DND-41 (cell line): ENCODE measurements around the gene U2AF2.

Source experiments
- ATAC-seq: fragments of 200-7000 bp; cut with Tn5 transposase; 3 replicates; pipeline ENCODE4 v1.9.1; 2021; ENCODE audit warnings: low read depth; ENCODE audit not compliant: insufficient read depth
- DNase-seq: peaks from one replicate; pipeline ENCODE4 v3.0.0-alpha.2; 2020
- H2AFZ ChIP-seq: 2 replicates; pipeline ENCODE4 v1.6.0; 2012; ENCODE audit warnings: low read depth, low read length
- H3K27ac ChIP-seq: 2 replicates; pipeline ENCODE4 v1.5.1; 2012; ENCODE audit warnings: low read length, inconsistent platforms
- H3K27me3 ChIP-seq: fragments of 200-600 bp; sonication (generic); 2 replicates; pipeline ENCODE4 v1.6.0; 2012; ENCODE audit warnings: low read length, mild to moderate bottlenecking, inconsistent platforms; ENCODE audit not compliant: insufficient read depth, poor library complexity
- H3K36me3 ChIP-seq: 2 replicates; pipeline ENCODE4 v1.5.1; 2012; ENCODE audit warnings: low read length, inconsistent platforms; ENCODE audit not compliant: insufficient read depth
- H3K4me1 ChIP-seq: 2 replicates; pipeline ENCODE4 v1.5.1; 2012; ENCODE audit warnings: mild to moderate bottlenecking, low read length; ENCODE audit not compliant: insufficient read depth
- H3K4me2 ChIP-seq: 2 replicates; pipeline ENCODE4 v1.6.0; 2012; ENCODE audit warnings: mild to moderate bottlenecking, moderate library complexity, low read length, inconsistent platforms; ENCODE audit not compliant: insufficient read depth
- H3K4me3 ChIP-seq, 2 experiments: fragments of 200-600 bp in 1 of 2; shearing (Covaris generic) in 1 of 2; 2 replicates each; pipeline ENCODE4 v1.5.1; 2012 to 2016; ENCODE audit warnings: inconsistent platforms in 2 of 2, low read length in 2 of 2, mild to moderate bottlenecking in 2 of 2, low read depth in 1 of 2, moderate library complexity in 1 of 2
- H3K79me2 ChIP-seq: 2 replicates; pipeline ENCODE4 v1.6.0; 2012; ENCODE audit warnings: low read length, inconsistent platforms; ENCODE audit not compliant: insufficient read depth
- H3K9ac ChIP-seq: 2 replicates; pipeline ENCODE4 v1.6.0; 2012; ENCODE audit warnings: low read depth, mild to moderate bottlenecking, inconsistent platforms, low read length, moderate library complexity
- H3K9me3 ChIP-seq: 2 replicates; pipeline ENCODE4 v1.5.1; 2012; ENCODE audit warnings: low read length, moderate library complexity, mild to moderate bottlenecking, inconsistent platforms; ENCODE audit not compliant: insufficient read depth, severe bottlenecking
- H4K20me1 ChIP-seq: 2 replicates; pipeline ENCODE4 v1.6.0; 2012; ENCODE audit warnings: low read length; ENCODE audit not compliant: insufficient read depth
- CTCF ChIP-seq: IDR thresholded peaks from 2 replicates; pipeline ENCODE4 v1.5.1; 2012; ENCODE audit warnings: borderline replicate concordance, low read length, moderate library complexity, mild to moderate bottlenecking; ENCODE audit not compliant: poor library complexity, severe bottlenecking; ENCODE audit errors: extremely low read depth
- EZH2 ChIP-seq: IDR thresholded peaks from 3 replicates; pipeline ENCODE4 v1.6.1; 2012; ENCODE audit warnings: borderline replicate concordance, low read depth, mild to moderate bottlenecking, moderate library complexity, low read length, inconsistent platforms; ENCODE audit not compliant: severe bottlenecking

Gene U2AF2

DNA sequence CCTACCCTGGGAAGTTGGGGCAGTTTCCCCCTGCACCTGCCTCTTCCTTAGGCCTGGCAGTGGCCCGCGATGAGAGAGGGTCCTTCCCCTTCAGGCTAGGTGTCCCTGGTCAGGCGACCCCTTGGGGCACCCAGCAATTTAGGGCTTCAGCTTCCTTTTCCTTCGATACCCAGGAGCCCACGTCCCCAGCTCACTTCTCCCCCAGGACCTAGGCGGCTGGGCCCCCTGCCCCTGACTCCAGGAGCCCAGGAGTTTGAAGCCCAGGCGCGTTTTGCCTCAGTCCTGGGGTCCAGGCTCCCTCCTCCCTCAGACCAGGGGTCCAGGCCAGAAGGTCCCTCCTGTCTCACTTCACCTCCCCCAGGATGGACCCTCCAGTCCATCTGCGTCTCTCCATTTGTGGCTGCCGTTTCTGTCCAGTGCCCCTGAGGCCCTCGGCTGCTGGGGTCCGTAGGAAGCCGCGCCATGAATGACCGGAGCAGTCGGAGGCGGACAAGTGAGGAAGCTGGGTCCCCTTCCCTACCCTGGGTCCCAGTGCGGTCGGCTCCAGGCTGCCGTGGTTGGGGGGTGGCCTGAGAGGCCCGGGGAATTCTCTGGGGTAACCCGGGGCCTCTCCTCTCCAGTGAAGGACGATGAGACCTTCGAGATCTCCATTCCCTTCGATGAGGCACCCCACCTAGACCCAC, 6.1 kb upstream of the U2AF2 start:
- ATAC-seq, result peak; percentile 28; the same call in 2 of the 3 replicates
- Histone ChIP-seq H3K4me1 (peaks cover 67% of the 10 kb centered on the region), H3K79me2 (peaks cover 48% of the 10 kb centered on the region), H3K9me3 (no peaks in the 10 kb centered on the region), H3K27ac (peak overlapping the region; percentile 87), H4K20me1 (peaks cover 13% of the 10 kb centered on the region; the same call in 1 of the 2 replicates), H3K36me3 (peaks cover 23% of the 10 kb centered on the region), H3K4me2 (peak overlapping the region; percentile 93), H3K27me3 (no peaks in the 10 kb centered on the region), H3K4me3 (peak overlapping the region; percentile 70 to 81), H3K9ac (peak overlapping the region; percentile 96), H2AFZ (peak overlapping the region; percentile 85)
- no peak for DNase-seq
- TF ChIP-seq CTCF (no peak), EZH2 (no peak)

DNA sequence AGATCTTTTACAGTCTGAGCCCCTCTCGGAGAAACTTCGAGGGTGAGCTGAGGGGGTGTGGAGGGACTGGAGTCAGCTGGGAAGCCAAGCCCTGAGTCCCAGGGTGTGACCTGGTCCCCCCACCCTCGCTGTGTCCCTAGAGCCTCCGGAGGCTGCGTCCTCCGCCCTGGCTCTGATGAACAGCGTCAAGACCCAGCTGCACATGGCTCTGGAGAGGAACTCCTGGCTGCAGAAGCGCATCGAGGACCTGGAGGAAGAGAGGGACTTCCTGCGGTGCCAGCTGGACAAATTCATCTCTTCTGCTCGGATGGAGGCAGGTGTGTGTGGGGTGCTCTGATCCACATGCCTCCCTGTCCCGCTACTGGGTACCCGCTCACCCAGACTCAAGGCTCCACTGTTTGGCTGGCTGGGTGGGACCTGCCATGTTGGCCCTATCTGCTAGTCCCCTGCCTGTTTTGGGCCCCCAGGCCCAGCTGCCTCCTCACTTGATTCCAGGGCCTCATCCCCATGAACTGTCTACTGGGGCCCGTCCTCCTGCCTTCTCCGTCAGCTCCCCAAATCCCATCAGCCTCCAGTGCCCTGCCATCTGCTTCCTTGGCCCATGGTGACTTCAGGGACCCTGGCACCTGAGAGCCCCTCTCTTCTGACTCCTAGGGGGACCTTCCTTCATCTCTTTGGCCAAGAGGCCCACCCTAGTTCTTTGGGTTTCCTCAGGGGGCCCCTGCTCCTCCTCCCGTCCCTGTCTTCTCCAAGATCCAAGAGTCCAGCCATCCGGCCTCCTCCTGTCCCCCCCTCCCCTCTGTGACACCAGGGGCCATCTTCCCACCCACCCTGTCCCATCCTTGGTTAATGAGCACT, 5.3 kb upstream of the U2AF2 start:
- no peak overlapping the region; the same call in 1 of the 2 replicates for H3K27ac ChIP-seq
- H4K20me1 ChIP-seq, result peaks cover 6% of the 10 kb centered on the region; the same call in 1 of the 2 replicates
- peak overlapping the region in 1 of 2 experiments; percentile 70; a peak in 2 of 4 replicates for H3K4me3 ChIP-seq
- H3K79me2 ChIP-seq, result peaks cover 41% of the 10 kb centered on the region
- H3K36me3 ChIP-seq, result peaks cover 22% of the 10 kb centered on the region
- ATAC-seq (no peak), DNase-seq (no peak)
- H3K4me2 ChIP-seq, result peak overlapping the region; percentile 93
- H3K9ac ChIP-seq, result peak overlapping the region; percentile 96
- H3K4me1 ChIP-seq, result peaks cover 60% of the 10 kb centered on the region
- TF ChIP-seq EZH2, result no peak
- TF ChIP-seq CTCF, result no peak
- H3K9me3 ChIP-seq, result no peaks in the 10 kb centered on the region
- H3K27me3 ChIP-seq, result no peaks in the 10 kb centered on the region
- no peak overlapping the region for H2AFZ ChIP-seq

GRCh38 chr19:55650126-55650557, 4.7 kb upstream of the U2AF2 start:
- H3K4me3 ChIP-seq, result no peak overlapping the region
- H3K27me3 ChIP-seq, result no peaks in the 10 kb centered on the region
- no peak overlapping the region for H2AFZ ChIP-seq
- TF ChIP-seq CTCF (no peak), EZH2 (no peak)
- 0 out of 2 replicates have a peak, but pooled peaks cover 2% of the 10 kb centered on the region for H4K20me1 ChIP-seq
- H3K36me3 ChIP-seq, result peaks cover 15% of the 10 kb centered on the region
- H3K27ac ChIP-seq, result no peak overlapping the region
- H3K9ac ChIP-seq, result no peak overlapping the region; the same call in 1 of the 2 replicates
- peaks cover 54% of the 10 kb centered on the region for H3K4me1 ChIP-seq
- H3K4me2 ChIP-seq, result no peak overlapping the region
- DNase-seq (no peak), ATAC-seq (no peak)
- H3K9me3 ChIP-seq, result no peaks in the 10 kb centered on the region
- peaks cover 37% of the 10 kb centered on the region for H3K79me2 ChIP-seq
